ENCODE data around the gene MTFR1L. TPM values are rescaled to one million over a fixed set of nuclear protein-coding genes. Genes with fewer than 3 reads are reported as not detected.
A peak's percentile ranks its signal among the peaks of the same experiment; 100 is the strongest.

The MTFR1L gene
- total RNA-seq, 1 donor from 2014 or later: 76.8 TPM

GRCh38 chr1:25810341-25811299, 9.1 kb upstream of the MTFR1L start:
- peak; percentile 94 for TF ChIP-seq CTCF (IDR thresholded peaks at IDR 0.05)
- peaks cover 21% of the 10 kb centered on the region for H3K4me1 Mint-ChIP-seq (ENCODE audit: unreplicated experiment)
- no peak overlapping the region for H3K27ac Mint-ChIP-seq (ENCODE audit: unreplicated experiment)
- peak; percentile 93 for DNase-seq (ENCODE audit: extremely low spot score, unreplicated experiment)
- H3K27me3 Mint-ChIP-seq (ENCODE audit: unreplicated experiment): no peaks in the 10 kb centered on the region
- no peaks in the 10 kb centered on the region for H3K9me3 Mint-ChIP-seq (ENCODE audit: unreplicated experiment)
- no peak overlapping the region for H3K4me3 Mint-ChIP-seq (ENCODE audit: unreplicated experiment)
- H3K36me3 Mint-ChIP-seq (ENCODE audit: unreplicated experiment): peaks cover 19% of the 10 kb centered on the region

- H3K9me3 Mint-ChIP-seq (ENCODE audit: unreplicated experiment): no peaks in the 10 kb centered on the region
- no peaks in the 10 kb centered on the region for H3K27me3 Mint-ChIP-seq (ENCODE audit: unreplicated experiment)
- H3K27ac Mint-ChIP-seq (ENCODE audit: unreplicated experiment): no peak overlapping the region
- H3K36me3 Mint-ChIP-seq (ENCODE audit: unreplicated experiment): peaks cover 17% of the 10 kb centered on the region
- peaks cover 12% of the 10 kb centered on the region for H3K4me1 Mint-ChIP-seq (ENCODE audit: unreplicated experiment)
- no peak overlapping the region for H3K4me3 Mint-ChIP-seq (ENCODE audit: unreplicated experiment)
- TF ChIP-seq CTCF (IDR thresholded peaks at IDR 0.05): no peak
- DNase-seq (ENCODE audit: extremely low spot score, unreplicated experiment): no peak
These were observed 8.2 kb upstream of the MTFR1L start for GRCh38 chr1:25811384-25812082.

GRCh38 chr1:25813071-25813733, 6.6 kb upstream of the MTFR1L start:
- H3K4me1 Mint-ChIP-seq (ENCODE audit: unreplicated experiment): peaks cover 10% of the 10 kb centered on the region
- TF ChIP-seq CTCF (IDR thresholded peaks at IDR 0.05): no peak
- H3K36me3 Mint-ChIP-seq (ENCODE audit: unreplicated experiment): peaks cover 17% of the 10 kb centered on the region
- no peaks in the 10 kb centered on the region for H3K27me3 Mint-ChIP-seq (ENCODE audit: unreplicated experiment)
- H3K9me3 Mint-ChIP-seq (ENCODE audit: unreplicated experiment): no peaks in the 10 kb centered on the region
- H3K4me3 Mint-ChIP-seq (ENCODE audit: unreplicated experiment): no peak overlapping the region
- no peak overlapping the region for H3K27ac Mint-ChIP-seq (ENCODE audit: unreplicated experiment)
- no peak for DNase-seq (ENCODE audit: extremely low spot score, unreplicated experiment)

GRCh38 chr1:25813734-25814471, 5.9 kb upstream of the MTFR1L start:
- no peaks in the 10 kb centered on the region for H3K27me3 Mint-ChIP-seq (ENCODE audit: unreplicated experiment)
- H3K27ac Mint-ChIP-seq (ENCODE audit: unreplicated experiment): no peak overlapping the region
- H3K4me3 Mint-ChIP-seq (ENCODE audit: unreplicated experiment): no peak overlapping the region
- H3K9me3 Mint-ChIP-seq (ENCODE audit: unreplicated experiment): no peaks in the 10 kb centered on the region
- H3K36me3 Mint-ChIP-seq (ENCODE audit: unreplicated experiment): peaks cover 17% of the 10 kb centered on the region
- no peak for TF ChIP-seq CTCF (IDR thresholded peaks at IDR 0.05)
- peaks cover 17% of the 10 kb centered on the region for H3K4me1 Mint-ChIP-seq (ENCODE audit: unreplicated experiment)
- DNase-seq (ENCODE audit: extremely low spot score, unreplicated experiment): no peak

Data from osteocyte (in vitro differentiated cells).